CD14-positive monocyte (primary cell): ENCODE results near the gene OBSCN. TPM values are rescaled to one million over a fixed set of nuclear protein-coding genes. Genes with fewer than 3 reads are reported as not detected.

Experiments used
- DNase-seq, 3 donors: peaks; one replicate each; pipeline ENCODE4 v3.0.0-alpha.2; 2011 to 2022
- H2AFZ ChIP-seq: 2 replicates; pipeline ENCODE4 v1.6.0; 2012; ENCODE audit warnings: mild to moderate bottlenecking, low read depth, low read length, inconsistent platforms; ENCODE audit not compliant: insufficient read depth, poor library complexity, severe bottlenecking
- H3K27ac ChIP-seq, 2 donors: 1 replicate in 1 of 2; 2 replicates in 1 of 2; pipeline ENCODE4 v1.5.1; 2012 to 2013; ENCODE audit warnings: low read length in 2 of 2, control low read depth in 1 of 2, inconsistent platforms in 1 of 2, low read depth in 1 of 2, mild to moderate bottlenecking in 1 of 2
- H3K27me3 ChIP-seq, 2 donors: one replicate each; pipeline versions ENCODE4 v1.6.0 to v1.6.1; 2011 to 2013; ENCODE audit warnings: low read length in 2 of 2; ENCODE audit not compliant: control insufficient read depth in 2 of 2, insufficient read depth in 2 of 2
- H3K36me3 ChIP-seq, 2 donors: replicated peaks in 1 of 2; 1 replicate in 1 of 2; 2 replicates in 1 of 2; pipeline versions ENCODE4 v1.5.1 to v1.6.1; 2012 to 2013; ENCODE audit warnings: low read length in 2 of 2, control low read depth in 1 of 2, inconsistent platforms in 1 of 2, mild to moderate bottlenecking in 1 of 2; ENCODE audit not compliant: insufficient read depth in 2 of 2, control insufficient read depth in 1 of 2
- H3K4me1 ChIP-seq, 2 donors: 1 replicate in 1 of 2; 2 replicates in 1 of 2; pipeline versions ENCODE4 v1.5.1 to v1.6.1; 2012 to 2013; ENCODE audit warnings: low read length in 2 of 2, control low read depth in 1 of 2, inconsistent platforms in 1 of 2, mild to moderate bottlenecking in 1 of 2, moderate library complexity in 1 of 2; ENCODE audit not compliant: insufficient read depth in 2 of 2, control insufficient read depth in 1 of 2
- H3K4me2 ChIP-seq: replicated peaks from 2 replicates; pipeline ENCODE3; 2012; ENCODE audit warnings: low read length, moderate library complexity, mild to moderate bottlenecking; ENCODE audit not compliant: poor library complexity, severe bottlenecking; ENCODE audit errors: extremely low read depth
- H3K4me3 ChIP-seq, 3 experiments: fragments of 200-600 bp in 1 of 3; sonication (generic) in 1 of 3; replicated peaks in 1 of 3; 1 replicate in 2 of 3; 2 replicates in 1 of 3; pipeline ENCODE4 v1.5.1; 2011 to 2013; ENCODE audit warnings: low read length in 3 of 3, mild to moderate bottlenecking in 3 of 3, control low read depth in 2 of 3, low read depth in 2 of 3, inconsistent platforms in 1 of 3, moderate library complexity in 1 of 3
- H3K79me2 ChIP-seq: 2 replicates; pipeline ENCODE4 v1.6.0; 2012; ENCODE audit warnings: mild to moderate bottlenecking, control low read depth, inconsistent platforms, low read length, moderate library complexity; ENCODE audit not compliant: insufficient read depth
- H3K9ac ChIP-seq: 2 replicates; pipeline ENCODE4 v1.6.0; 2017; ENCODE audit warnings: low read length, mild to moderate bottlenecking; ENCODE audit not compliant: insufficient read depth, poor library complexity, severe bottlenecking
- H3K9me3 ChIP-seq, 2 donors: replicated peaks in 1 of 2; 1 replicate in 1 of 2; 2 replicates in 1 of 2; pipeline versions ENCODE4 v1.5.1 to v1.6.1; 2012 to 2013; ENCODE audit warnings: low read length in 2 of 2, control low read depth in 1 of 2; ENCODE audit not compliant: control insufficient read depth in 1 of 2, insufficient read depth in 1 of 2
- H4K20me1 ChIP-seq: 2 replicates; pipeline ENCODE4 v1.6.0; 2012; ENCODE audit warnings: mild to moderate bottlenecking, low read length, control low read depth, moderate library complexity; ENCODE audit not compliant: insufficient read depth
- H3K27ac Mint-ChIP-seq, 7 donors: one replicate each; pipeline ENCODE4 v1.8.0; 2020; ENCODE audit warnings: mild to moderate bottlenecking in 7 of 7, mixed read lengths in 7 of 7, moderate library complexity in 6 of 7, inconsistent platforms in 2 of 7
- H3K27me3 Mint-ChIP-seq, 3 donors: one replicate each; pipeline ENCODE4 v1.8.0; 2021 to 2022; ENCODE audit warnings: low read depth in 3 of 3, mild to moderate bottlenecking in 3 of 3, mixed read lengths in 3 of 3, moderate library complexity in 3 of 3, inconsistent platforms in 1 of 3
- H3K36me3 Mint-ChIP-seq, 2 donors: one replicate each; pipeline ENCODE4 v1.8.0; 2020; ENCODE audit warnings: mixed read lengths in 2 of 2, inconsistent platforms in 1 of 2, mild to moderate bottlenecking in 1 of 2
- H3K4me1 Mint-ChIP-seq: one replicate; pipeline ENCODE4 v1.8.0; 2020; ENCODE audit warnings: mild to moderate bottlenecking, mixed read lengths
- H3K4me3 Mint-ChIP-seq, 2 donors: one replicate each; pipeline ENCODE4 v1.8.0; 2020; ENCODE audit warnings: mild to moderate bottlenecking in 2 of 2, mixed read lengths in 2 of 2, moderate library complexity in 1 of 2
- H3K9me3 Mint-ChIP-seq, 7 donors: one replicate each; pipeline ENCODE4 v1.8.0; 2020 to 2022; ENCODE audit warnings: mixed read lengths in 7 of 7, mild to moderate bottlenecking in 6 of 7, moderate library complexity in 6 of 7, inconsistent platforms in 2 of 7
- CTCF ChIP-seq: fragments of 200-600 bp; IDR thresholded peaks from one replicate; pipeline ENCODE4 v1.8.0; 2022; ENCODE audit warnings: antibody characterized with exemption, mild to moderate bottlenecking
- WGBS: methylation state at CpG from one replicate; pipeline ENCODE4 v1.1.5; 2013; ENCODE audit warnings: missing lambda C conversion rate; ENCODE audit not compliant: insufficient coverage; 5-methylcytosine and 5-hydroxymethylcytosine counted together
- intact Hi-C, 2 donors: fragments of 100-400 bp; cut with micrococcal nuclease; formaldehyde crosslinking; loops; one replicate each; pipeline versions ENCODE4 v1.15.0 to v1.15.1; 2023
- polyA plus RNA-seq, 3 donors: library from polyadenylated mRNA; depleted of rRNA in 1 of 3; unstranded in 2 of 3; stranded (reverse) in 1 of 3; fragments of 300-500 nt in 2 of 3; fragments of >200 nt in 1 of 3; fragmentation: Illumina TruSeq in 2 of 3; gene quantifications; 1 replicate in 2 of 3; 2 replicates in 1 of 3; pipeline ENCODE4 v1.2.3, GENCODE V29; 2012 to 2021

OBSCN gene
- polyA plus RNA-seq, 3 donors: 0.57 to 1.5 (median 0.76) TPM

- Histone ChIP-seq H3K4me2 (no peak overlapping the region), H3K79me2 (no peaks in the 10 kb centered on the region), H4K20me1 (no peaks in the 10 kb centered on the region), H3K4me3 (no peak overlapping the region), H2AFZ (no peak overlapping the region), H3K4me1 (no peaks in the 10 kb centered on the region), H3K27ac (no peak overlapping the region), H3K36me3 (no peaks in the 10 kb centered on the region), H3K9ac (no peak overlapping the region), H3K27me3 (no peaks in the 10 kb centered on the region), H3K9me3 (no peaks in the 10 kb centered on the region)
- intact Hi-C loops: loop anchor here in 1 of 2 donors (10.0 kb wide), 1 partner anchor 341 kb away; no protein-coding TSS in a partner anchor
- no peak for TF ChIP-seq CTCF
- Mint-ChIP-seq H3K27me3 (peaks cover 0 to 4% (median 3%) of the 10 kb centered on the region in 3 donors), H3K27ac (no peak overlapping the region), H3K9me3 (no peaks in the 10 kb centered on the region), H3K4me1 (no peaks in the 10 kb centered on the region), H3K4me3 (no peak overlapping the region), H3K36me3 (no peaks in the 10 kb centered on the region)
- DNase-seq: no peak
- WGBS: 96% methylated on average over 17 of the region's 20 CpGs
These were observed 157.6 kb downstream of the OBSCN start for GRCh38 chr1:228365271-228366061.

GRCh38 chr1:228366062-228366865 is 158.4 kb downstream of the OBSCN start:
- 98% methylated on average over 15 of the region's 23 CpGs for WGBS
- Mint-ChIP-seq H3K9me3 (no peaks in the 10 kb centered on the region), H3K27ac (peak overlapping the region in 1 of 7 donors; percentile 3), H3K4me3 (no peak overlapping the region), H3K36me3 (no peaks in the 10 kb centered on the region), H3K27me3 (peaks cover 0 to 4% (median 3%) of the 10 kb centered on the region in 3 donors), H3K4me1 (no peaks in the 10 kb centered on the region)
- Histone ChIP-seq H3K4me1 (no peaks in the 10 kb centered on the region), H3K9me3 (no peaks in the 10 kb centered on the region), H2AFZ (no peak overlapping the region), H3K4me2 (no peak overlapping the region), H4K20me1 (no peaks in the 10 kb centered on the region), H3K4me3 (no peak overlapping the region), H3K36me3 (no peaks in the 10 kb centered on the region), H3K9ac (no peak overlapping the region), H3K79me2 (no peaks in the 10 kb centered on the region), H3K27ac (no peak overlapping the region), H3K27me3 (no peaks in the 10 kb centered on the region)
- no peak for TF ChIP-seq CTCF
- intact Hi-C loops: loop anchor here in 1 of 2 donors (10.0 kb wide), 1 partner anchor 341 kb away; no protein-coding TSS in a partner anchor
- no peak for DNase-seq
